Bone marrow (tissue), 2 donors: ENCODE measurements around the gene SPDEF.

Experiments
- DNase-seq, 2 donors: peaks; one replicate each; lab custom pipeline; 2025; lab: John Stamatoyannopoulos, UW

SPDEF gene

DNA sequence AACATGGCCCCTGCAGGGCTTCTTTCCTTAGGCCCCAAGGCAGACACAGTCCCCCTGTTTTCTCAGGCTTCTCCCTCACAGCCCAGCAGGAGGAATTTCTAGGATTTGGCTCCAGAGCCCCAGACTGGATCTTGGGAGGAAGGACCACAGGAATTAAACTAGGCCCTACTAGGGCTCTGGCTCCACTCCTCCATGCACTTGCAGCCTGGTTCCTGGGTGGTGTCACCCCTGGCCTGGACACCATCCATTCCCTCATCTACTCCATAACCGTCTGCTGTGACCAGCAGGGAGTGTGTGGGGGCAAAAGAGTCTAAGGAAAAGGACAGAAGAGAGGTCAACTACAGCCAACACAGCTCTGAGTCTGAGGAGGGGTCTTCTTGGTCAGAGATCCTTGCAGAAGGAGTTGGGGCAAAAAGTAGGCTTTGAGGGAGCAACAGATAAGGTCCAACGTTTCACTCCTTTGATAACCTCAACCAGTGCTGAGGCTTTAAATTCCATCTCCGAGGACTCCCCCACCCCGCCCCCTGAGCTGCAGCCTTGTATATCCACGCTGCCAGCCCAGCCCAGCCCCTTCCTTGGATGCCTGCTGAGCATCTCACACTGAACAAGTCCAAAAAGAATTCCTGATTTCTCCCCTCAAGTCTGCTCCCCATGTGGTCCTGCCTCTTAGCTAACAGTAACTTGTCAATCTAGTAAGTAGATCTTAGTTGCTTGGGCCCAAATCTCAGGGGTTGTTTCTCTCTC lies 27.9 kb upstream of the SPDEF start:
- no peak for DNase-seq

DNA sequence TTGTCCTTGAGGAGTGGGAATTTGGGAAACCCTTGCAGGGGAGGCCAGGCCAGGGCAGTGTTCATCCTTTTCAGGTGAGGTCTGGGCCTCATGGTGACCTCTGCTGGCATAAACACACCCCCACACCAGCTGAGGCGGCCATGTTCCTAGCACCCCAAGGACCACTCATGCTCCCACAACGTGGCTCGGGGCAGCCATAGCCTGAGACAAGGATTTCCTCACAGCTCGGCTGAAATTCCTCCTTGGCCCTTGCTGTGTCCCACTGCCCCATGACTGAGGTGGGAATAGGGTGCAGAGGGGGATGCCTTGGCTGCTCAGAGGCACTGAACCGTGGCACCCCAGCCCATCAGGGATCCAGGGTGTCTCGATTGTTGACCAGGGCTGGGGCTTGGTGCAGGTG lies 27.3 kb upstream of the SPDEF start:
- no peak for DNase-seq

DNA sequence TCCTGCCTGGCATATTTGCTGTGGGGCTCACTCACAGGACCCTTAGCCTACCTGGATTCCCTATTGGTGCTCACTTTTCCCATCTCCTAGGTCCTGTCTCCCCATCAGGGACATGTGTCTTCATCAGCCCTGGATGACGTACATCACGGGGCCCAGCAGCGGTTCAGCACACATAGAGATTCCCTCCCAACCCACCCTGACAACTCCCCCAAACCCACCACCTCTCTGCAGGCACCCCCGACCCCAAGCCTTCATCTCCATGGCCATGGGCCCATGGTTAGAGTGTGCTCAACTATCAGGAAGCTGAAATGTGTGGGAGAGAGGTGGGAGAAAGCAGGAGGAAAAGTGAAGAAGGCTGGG lies 25.4 kb upstream of the SPDEF start:
- DNase-seq, result no peak

DNA sequence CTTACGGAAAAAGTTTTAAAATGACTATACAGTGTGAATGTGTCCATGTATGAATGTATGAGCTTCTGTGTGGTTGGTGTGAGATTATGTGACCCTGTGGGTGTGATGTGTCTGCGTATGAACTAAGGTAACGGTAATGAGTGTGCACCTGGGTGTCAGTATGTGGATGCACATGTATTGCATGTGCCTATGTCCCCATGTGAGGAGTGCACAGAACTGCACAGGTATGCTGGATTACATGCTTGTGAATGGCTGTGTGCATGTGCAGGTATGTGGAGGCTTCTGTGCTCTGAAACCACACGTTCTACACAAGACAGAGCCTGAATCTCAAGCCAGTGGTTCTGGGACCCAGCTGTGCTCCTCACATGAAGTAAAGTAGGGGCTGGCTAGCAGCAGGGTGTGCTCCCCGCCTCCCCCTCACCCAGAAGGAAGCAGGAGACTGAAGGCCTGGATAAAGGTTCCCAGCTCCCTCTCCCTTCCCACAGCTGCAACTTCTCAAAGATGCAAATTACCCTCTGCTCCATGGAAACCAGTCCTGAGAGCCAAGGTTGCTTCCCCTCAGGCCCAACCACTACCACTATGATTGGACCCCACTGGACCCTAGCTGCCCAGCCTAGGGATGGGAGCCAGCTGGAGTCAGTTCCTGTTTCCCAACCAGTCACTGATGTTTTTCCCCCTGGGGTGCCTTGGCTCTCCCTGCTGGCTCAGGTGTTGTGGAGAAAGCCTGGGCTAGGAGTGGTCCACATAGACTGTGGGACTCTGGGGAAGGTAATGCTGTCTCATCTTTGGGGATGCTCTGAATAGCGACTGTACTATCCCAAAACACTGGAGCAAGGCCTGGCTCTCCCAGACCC lies 24.8 kb upstream of the SPDEF start:
- no peak for DNase-seq

DNA sequence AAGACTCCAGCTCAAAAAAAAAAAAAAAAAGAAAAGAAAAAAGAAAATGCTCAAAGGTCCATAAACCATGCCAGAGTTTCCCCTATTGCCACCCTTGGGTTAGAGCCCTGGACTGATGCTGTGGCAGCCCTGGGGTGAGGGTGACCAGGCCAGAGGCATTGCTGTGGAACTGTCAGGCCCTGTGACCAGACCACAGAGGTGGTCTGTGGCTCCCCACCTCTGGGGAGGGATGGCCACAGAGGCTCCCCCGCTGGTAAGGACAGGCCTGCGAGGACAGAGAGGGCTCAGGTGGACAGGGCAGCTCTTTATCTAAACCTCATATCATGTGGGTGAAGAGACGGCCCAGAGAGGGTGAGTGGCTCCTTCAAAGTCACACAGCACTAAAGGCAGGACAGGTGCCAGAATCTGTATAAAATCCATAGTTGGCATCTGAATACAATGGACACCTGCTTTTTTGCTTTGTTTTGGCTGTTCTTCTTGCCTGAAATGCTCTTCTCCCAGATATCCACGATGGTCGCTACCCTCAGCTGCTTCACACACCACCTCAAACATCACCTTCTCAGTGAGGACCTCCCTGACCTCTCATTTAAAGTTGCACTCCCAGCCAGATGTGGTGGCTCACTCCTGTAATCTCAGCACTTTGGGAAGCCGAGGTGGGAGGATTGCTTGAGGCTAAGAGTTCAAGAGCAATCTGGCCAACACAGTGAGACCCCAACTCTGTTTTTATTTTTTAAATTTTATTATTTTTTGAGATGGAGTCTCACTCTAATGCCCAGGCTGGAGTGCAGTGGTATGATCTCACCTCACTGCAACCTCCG lies 22.5 kb upstream of the SPDEF start:
- DNase-seq, result no peak

DNA sequence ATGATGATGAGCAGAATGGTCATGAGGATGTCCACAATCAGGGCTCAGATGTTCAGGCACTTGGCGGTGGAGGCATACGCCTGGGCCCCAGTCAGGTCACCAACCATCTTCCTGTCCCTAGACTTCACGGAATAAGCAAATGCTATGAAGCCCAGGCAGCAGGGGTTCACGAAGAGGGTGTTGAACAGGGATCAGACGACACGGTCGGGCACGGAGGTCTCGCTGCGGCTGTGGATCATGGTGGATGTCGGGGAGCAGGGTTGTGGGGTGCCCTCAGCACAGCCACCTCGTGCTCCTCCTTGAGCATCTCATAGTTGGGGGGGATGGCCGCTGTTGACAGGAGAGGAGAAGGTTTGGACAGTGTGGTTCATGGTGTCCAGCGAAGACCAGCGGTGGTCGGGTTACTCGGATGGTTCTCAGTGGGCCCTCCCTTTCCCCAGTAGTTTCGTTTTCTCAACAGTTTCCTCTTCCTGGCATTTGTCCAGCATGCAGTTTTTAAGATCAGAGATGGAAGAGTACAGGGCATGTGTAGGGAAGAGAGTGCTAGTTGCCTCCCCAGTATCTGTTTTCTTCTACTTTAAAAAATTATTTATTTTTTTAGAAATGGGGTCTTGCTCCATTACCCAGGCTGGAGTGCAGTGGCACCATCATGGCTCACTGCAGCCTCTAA lies 20.3 kb upstream of the SPDEF start:
- DNase-seq, result no peak

DNA sequence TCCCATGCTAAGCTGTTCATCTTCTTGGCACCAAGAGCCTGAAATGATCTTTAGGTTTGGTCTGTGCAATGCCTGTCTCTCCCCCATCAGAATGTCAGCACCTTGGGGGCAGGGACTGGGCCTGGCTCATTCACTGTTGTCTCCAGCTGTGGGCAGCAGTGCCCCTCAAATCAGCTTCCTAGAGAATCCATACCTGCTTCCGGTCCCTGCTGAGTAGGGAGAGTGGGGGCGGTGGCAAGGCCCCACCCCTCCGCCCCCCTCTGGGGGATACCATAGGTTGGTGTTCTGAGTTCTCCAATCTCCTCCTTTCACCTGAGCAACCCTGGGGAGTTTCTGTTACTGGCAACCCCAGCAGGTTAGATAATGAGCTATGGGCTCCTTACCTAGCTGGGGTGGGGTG lies 19.2 kb upstream of the SPDEF start:
- no peak for DNase-seq

DNA sequence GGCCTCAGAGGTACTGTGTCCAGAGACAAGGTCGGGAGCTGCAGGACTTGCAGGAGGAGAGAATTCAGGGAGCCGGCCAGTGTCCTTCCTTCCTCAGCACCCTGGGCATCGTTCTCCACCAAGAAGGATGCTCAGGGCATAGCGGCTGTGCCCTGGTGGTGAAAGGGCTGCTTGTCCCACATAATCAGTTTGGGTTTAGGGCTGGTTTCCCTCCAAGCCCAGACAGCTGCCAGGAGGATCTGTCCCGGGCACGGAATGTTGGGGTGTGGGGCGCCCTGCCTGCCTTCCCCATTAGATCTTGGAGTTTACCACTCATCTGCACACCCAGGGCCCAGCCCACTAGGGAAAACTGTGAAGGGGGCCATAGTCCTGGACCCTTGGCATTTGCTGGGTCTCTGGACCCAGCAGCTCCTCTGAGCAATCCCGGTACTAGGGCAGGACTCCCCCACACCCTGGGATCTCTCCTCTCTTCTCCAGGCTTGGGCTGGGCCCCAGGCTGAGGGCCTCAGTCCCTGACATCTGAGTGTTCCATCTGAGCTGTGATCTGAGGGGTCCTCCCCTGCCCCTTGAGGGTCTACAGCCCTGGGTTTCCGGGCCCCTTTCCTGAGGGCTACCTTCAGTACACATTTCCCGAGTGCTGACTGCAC lies 18.6 kb upstream of the SPDEF start:
- DNase-seq, result no peak

DNA sequence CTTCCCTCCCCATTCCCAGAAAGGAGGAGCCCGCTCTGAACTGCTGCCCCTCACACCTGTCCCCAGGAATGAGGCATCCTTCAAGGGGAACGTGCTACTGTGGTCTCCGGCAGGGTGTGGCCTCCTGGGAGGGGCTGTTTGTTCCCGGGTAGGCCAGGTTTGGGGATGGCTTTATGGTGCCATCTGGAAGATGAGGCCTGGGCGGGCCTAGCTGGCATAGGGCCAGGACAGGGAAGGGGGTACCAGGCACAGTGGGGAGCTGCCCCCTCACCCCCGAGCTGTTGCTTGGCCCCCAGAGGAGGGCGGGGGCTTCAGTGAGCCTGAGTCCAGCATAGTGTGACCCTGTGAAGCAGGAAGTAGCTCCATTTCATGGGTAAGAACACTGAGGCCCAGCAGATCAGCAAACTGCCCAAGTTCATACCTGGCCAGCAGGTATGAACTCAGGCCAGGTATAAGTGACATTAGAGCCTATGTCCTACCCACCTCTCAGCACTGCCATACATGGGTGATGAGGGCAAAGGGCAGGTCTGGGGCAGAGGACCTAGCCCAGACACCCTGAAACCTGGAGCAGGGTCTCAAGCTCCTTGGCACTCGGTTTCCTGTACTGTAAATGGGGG lies 17.5 kb upstream of the SPDEF start:
- DNase-seq, result no peak

DNA sequence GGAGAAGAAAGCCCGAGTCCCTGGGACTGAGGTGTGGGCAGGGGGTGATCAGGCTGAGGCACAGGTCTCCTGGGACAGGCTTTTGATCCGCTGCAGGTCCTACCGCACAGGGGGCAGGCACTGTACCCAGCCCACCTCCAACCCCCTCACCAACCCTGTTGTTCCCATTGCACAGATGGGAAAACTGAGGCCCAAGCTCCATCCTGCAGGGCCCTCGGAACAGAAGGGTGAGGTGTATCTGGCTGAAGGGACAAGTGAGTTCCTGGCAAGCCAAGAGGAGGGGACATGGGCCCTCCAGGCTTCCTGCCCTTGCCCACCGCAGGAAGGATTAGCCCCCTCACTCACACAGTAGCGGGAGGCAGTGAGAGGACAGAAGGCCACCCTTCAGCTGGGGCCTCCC lies 16.5 kb upstream of the SPDEF start:
- DNase-seq, result no peak

DNA sequence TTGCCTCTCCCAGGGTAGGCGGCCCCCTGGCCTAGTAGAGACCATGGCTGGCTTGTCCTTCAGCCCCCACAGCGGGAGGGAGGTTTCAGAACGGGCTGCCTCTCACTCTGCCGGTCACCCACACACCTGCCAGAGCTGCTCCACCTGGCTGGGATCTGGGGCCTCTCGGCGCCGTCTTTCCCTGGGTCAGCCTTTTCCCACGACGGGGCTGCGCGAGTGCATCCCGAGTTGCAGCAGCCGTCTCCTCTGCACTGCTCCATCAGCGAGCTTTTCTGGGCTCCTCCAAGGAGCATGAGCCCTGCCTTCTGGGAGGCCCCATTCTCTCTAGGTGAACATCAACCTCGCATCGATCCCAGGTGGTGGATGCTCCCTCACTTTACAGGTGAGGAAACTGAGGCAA lies 15.9 kb upstream of the SPDEF start:
- DNase-seq, result no peak

DNA sequence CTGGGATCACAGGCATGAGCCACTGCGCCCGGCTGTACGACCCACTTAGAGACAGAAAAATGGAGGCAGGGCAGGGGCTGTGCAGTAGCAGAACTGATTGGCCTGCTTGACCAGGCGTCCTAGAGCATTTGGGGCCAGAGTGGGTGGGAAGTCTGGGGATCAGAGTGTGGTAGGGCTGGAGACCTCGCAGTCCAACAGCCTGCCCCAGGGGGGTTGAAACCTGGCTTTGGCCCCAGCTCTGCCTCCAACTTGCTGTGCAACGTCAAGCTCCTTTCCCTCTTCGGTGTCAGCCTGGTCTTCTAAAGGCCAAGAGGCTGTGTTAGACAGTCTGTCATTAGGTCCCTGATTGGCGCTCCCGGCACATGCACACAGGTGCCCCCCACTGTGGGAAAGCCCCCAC lies 15.3 kb upstream of the SPDEF start:
- DNase-seq, result no peak

DNA sequence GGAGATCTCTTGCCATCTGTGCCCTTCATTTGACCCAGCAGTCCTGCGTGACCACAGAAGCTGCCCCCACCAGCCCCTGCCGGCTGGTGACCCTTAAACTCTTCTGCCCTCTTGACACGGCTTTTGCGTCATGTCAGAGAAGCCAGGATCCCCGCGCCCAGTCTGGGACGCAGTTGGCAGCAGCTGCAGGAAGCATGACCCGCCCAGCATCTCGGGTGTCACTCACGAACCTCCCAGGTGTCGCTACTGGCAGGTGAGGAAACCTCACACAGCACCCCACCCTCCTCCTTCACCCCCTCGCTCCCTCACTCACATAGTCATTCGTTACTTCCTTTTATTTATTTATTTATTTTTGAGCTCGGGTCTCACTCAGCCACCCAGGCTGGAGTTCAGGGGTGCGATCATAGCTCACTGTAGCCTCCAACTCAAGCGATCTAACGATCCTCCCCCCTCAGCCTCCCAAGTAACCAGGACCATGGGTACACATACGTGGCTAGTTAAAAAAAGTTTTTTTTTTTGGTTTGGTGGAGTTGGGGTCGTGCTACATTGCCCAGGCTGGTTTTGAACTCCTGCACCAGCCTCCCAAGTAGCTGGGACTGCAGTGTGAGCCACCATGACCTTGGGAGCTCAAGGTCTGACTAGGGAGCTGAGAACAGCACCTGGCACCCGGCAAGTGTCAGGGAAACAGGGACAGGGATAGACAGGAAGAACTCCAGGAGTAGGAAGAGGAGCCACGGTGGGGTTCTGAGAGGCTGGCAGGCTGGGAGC lies 14.1 kb upstream of the SPDEF start:
- no peak for DNase-seq

DNA sequence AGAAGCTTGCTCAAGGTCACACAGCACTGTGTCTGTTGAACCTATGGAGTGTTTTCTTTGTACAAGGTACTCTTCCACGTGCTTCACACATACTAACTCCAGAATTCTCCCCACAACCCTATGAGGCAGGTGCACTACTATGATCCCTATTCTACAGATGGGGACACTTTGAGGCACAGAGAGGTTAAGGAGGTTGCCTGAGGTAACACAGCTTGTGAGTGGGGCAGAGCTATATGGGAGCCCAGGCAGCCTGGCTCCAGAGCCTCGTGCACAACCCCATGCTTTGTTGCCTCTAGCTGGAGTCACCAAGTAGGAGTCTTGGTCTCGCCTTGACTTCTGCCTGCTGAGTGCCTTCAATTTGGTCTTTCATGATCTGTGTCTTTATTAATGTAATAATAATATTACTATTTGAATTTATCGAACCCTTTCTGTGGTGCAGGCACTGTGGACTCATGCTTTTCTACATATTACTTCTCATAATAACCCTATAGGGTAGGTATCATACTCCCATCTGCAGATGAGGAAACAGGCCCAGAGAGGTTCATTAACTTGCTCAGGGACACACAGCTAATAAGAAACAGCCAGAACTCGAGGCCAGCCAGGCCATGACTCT lies 13.3 kb upstream of the SPDEF start:
- no peak for DNase-seq

DNA sequence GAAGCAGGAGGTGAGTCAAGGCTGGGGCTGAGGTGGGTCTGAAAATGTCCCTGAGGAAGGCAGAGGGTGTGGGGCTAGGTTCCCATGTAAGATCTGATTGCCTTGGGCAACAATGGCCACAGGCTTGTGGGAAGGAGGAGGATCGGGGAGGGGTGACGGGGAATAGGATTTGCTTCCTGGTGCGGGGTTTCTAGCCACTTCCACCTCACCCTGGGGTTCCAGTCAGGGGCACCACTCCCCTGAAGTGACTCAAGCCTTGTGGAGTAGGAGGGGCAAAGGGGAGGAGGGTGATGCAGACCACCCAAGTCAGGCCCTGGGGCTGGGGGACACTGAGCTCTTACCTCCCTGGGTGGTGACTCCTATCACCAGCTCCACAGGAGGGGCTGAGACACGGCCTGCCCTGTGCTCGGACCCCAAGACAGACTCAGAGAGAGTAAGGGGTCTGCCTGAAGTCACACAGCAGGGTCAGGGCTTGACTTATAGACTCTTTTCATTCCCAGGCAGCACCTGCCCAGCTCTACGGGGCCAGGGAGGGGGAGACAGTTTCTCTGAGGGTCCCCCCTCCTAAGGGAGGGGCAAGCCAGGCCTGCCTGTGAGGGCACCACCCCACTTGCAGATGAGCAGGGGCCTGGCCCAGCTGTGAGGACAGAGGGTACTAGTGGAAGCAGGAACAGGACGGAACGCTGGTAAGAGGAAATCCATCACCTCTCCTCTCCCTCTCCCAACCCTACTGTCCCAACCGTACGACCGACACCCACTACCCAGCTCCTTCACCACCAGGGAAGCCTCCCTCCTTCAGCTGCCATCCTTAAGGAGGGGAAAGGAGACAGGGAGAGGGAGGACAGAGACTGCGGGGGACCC lies 12.4 kb upstream of the SPDEF start:
- DNase-seq, result no peak

DNA sequence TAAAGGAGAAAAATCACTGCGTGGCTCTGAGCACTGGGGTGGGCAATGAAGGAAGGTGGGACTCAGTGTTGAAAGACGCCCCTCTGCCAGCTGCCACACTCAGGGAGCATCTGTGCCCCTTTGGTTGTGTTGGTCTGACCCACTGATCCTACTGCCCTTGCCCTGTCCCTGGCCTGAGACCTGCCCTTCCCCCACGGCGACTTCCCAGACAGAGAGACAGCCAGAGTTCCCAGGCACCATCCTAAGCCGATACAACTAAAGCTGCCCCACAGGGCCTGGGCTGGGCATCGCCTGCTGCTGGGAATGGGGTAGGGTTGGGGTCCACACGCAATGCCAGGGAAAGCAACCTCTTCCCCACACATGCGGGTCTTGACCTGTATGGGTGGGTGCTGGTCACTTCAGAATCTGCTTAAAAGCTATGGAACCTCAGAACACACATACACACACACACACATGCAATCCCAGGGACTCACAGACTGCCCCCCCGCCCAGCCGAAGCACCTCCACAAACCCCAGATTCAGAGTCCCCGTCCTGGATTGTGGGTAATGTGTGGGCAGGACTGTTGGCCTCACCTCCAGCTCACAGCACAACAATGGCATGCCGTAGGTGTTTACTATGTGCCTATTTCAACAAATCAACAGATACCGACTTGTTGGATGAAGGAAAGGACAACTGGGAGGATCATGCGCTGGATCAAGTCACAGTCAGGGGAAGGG lies 10.9 kb upstream of the SPDEF start:
- DNase-seq, result no peak

DNA sequence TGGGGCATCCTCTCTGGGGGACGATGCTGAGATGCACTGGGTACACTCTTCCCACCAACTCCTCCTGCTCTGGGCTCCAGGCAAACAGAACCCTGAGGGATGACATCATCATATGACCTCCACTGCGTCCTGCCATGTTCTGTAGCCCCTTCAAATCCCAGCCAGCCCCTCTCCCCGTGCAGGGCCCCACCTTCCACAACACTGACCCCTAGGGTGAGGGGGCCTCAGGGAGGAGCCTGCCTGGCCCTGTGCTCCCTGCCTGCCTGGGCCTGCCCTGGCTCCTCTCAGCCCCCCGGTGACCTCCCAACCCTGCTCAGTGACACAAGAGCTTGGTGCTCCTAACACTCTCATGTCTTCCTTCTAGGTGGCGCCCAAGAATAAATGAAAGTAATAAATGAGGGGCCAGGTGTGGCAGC lies 9.6 kb upstream of the SPDEF start:
- DNase-seq, result no peak

DNA sequence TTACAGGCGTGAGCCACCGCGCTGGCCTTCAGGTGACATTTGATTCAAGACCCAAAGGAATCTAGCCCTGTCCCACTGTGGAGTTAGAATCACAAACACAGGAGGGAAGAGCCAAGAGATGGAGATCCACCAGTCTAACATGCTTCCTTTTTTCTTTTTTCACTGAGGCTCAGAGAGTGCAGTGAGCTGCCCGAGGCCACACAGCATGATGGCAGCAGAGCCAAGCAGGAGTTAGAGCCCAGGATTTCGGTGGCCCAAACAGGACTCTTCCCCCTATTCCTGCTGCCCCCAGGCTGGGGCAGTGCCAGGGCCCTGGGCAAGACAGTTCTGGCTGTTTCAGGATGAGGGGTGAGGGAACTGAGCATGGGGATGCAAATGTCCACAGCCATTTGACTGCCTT lies 8.1 kb upstream of the SPDEF start:
- no peak for DNase-seq

DNA sequence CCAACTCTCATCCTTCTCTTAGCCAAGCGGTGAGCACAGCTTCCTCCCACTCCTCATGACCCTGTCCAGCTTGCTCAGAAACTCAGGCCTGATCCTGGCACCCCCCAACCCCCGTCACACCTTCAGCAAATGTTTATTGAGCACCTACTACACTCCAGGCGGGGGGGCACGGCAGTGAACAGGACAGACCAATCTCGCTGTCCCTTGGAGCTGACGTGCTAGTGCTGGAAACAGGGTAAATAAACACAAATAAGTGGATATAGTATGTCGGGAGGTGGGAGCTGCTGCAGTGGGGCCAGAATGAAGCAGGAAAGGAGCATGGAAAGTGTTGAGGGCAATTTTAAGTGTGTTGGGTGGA lies 7.4 kb upstream of the SPDEF start:
- DNase-seq, result no peak
